DOHH2 (cell line): ENCODE results near the gene TIMP3.

Experiments used
- EZH2phosphoT487 ChIP-seq: fragments of 200-600 bp; sonication (generic); IDR thresholded peaks from 2 replicates; pipeline ENCODE4 v1.6.1; 2017; ENCODE audit warnings: borderline replicate concordance, mild to moderate bottlenecking, antibody characterized with exemption, low read length, moderate library complexity, mixed read lengths
- TF ChIP-seq, protein P1 (sequence below): fragments of 200-600 bp; sonication (generic); IDR thresholded peaks from one replicate; pipeline ENCODE4 v1.5.1; 2014; ENCODE audit warnings: antibody characterized with exemption, mild to moderate bottlenecking, low read depth, low read length; ENCODE audit not compliant: poor library complexity, severe bottlenecking

DNA sequence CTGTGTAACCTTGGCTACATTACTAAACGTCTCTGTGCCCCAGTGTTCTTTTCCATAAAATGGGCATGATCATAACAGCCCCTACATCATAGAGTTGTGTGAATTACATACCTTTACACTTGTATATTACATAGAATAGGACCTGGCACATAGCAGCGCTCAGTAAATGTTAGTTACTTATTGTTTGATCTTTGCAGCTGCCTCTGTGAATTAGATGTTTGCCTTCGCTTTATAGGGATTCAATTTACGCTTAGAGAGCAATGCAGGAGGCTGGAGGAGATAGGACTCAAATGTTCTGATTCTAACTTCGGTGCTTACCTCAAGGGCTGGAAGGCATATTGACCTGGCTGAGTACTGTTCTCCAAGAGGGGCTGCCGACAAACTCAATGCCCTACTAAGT, 10.4 kb upstream of the TIMP3 start:
- TF ChIP-seq, protein P1, sequence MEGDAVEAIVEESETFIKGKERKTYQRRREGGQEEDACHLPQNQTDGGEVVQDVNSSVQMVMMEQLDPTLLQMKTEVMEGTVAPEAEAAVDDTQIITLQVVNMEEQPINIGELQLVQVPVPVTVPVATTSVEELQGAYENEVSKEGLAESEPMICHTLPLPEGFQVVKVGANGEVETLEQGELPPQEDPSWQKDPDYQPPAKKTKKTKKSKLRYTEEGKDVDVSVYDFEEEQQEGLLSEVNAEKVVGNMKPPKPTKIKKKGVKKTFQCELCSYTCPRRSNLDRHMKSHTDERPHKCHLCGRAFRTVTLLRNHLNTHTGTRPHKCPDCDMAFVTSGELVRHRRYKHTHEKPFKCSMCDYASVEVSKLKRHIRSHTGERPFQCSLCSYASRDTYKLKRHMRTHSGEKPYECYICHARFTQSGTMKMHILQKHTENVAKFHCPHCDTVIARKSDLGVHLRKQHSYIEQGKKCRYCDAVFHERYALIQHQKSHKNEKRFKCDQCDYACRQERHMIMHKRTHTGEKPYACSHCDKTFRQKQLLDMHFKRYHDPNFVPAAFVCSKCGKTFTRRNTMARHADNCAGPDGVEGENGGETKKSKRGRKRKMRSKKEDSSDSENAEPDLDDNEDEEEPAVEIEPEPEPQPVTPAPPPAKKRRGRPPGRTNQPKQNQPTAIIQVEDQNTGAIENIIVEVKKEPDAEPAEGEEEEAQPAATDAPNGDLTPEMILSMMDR = no peak
- no peak for TF ChIP-seq EZH2phosphoT487
